ENCODE results near the gene RITA1.

Gene RITA1

DNA sequence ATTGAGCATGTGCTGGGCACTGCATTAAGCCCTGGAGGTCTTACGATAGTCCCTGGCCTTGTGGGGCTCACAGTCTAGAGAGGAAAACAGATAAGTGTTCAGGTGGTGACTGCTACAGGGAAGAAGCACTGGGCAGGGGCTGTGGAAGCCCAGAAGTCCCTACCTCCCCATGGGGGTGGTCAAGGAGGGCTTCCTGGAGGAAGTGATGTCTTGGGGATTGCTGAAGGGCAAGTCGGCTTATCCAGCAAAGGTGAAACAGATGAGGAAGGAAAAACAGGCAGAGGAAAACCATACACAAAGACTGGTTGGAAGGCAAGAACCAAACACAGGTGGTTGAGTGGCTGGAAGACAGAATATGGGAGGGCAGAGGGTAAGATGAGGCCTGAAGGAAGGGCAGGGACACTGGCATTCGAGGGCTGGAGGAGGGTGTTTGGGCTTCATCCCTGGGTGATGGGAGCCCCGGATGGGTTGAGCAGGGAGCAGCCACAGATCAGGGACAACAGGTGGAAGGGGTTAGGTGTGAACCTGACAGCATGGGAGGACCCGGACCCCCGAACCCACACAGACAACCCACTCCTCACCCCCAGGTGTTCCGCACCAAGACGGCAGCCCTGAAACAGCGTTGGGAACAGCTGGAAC, 33.2 kb upstream of the RITA1 start:
- Histone ChIP-seq H3K4me3 (peak overlapping the region in 5 of 7 experiments; percentile 25 to 46 (median 35)), H3K27ac (no peak overlapping the region)

DNA sequence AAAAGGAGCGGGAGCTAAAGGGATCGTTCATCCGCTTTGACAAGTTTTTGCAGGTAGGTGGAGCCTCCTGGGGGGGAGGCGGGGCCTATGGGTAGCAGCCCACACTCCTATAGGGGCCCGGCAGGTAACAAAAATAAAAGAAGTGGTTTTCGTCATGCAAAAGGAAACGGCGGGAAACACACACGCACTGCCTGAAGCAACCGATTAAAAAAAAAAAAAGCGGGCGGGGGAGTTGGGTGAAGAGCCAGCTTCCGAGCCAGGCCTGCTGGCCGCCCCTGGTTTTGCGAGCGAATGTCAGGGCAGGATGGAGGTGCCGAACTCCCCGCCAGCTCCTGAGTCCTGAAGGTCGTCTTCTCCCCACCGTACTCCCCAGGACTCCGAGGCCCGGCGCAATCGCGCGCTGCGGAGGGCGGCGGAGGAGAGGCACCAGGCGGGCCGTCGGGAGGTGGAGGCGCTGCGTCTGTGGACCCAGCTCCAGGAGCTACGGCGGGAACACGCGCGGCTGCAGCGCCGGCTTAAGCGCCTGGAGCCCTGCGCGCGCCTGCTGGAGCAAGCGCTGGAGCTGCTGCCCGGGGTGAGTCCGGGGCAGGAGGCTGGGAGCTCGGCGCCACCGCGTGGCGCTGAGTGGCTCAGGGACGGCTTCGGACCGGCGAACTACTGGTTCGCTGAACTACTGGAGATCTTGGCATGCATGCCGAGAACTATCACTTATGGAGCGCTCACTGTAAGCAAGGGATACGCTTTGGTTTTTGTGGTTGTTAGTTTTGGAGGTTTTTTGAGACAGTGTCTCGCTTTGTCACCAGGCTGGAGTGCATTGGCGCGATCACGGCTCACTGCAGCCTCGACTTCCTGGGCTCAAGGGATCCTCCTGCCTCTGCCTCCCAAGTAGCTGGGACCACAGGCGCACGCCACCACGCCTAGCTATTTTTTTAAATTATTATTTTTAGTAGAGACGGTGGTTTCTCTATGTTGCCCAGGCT, 32.4 kb upstream of the RITA1 start:
- peak overlapping the region; percentile 25 to 46 (median 29) for H3K4me3 ChIP-seq
- peak overlapping the region in 8 of 21 experiments; percentile 3 to 51 (median 30) for H3K27ac ChIP-seq

GRCh38 chr12:113154351-113154973, 31.1 kb upstream of the RITA1 start:
- Histone ChIP-seq H3K27ac (peak overlapping the region in 1 of 21 experiments; percentile 6), H3K4me3 (peak overlapping the region in 3 of 7 experiments; percentile 10 to 21 (median 21))

DNA sequence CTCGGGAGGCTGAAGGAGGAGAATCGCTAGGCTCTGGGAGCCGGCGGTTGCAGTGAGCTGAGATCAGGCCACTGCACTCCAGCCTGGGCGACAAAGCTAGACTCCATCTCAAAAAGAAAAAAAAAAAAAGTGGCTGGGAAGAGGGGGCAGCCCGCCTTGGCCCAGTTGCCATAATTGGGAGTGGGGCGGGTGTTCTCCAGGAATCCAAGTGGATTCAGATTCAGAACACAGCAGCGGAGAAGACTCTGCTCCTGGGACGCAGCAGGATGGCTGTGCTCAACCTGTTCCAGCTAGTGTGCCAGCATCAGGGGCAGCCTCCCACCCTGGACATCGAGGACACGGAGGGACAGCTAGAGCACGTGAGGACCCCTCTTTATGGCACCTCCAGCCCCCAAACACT, 30.5 kb upstream of the RITA1 start:
- Histone ChIP-seq H3K4me3 (no peak overlapping the region), H3K27ac (no peak overlapping the region)

- Histone ChIP-seq H3K27ac (no peak overlapping the region), H3K4me3 (no peak overlapping the region)
Observed at GRCh38 chr12:113155646-113156045, 29.9 kb upstream of the RITA1 start.

DNA sequence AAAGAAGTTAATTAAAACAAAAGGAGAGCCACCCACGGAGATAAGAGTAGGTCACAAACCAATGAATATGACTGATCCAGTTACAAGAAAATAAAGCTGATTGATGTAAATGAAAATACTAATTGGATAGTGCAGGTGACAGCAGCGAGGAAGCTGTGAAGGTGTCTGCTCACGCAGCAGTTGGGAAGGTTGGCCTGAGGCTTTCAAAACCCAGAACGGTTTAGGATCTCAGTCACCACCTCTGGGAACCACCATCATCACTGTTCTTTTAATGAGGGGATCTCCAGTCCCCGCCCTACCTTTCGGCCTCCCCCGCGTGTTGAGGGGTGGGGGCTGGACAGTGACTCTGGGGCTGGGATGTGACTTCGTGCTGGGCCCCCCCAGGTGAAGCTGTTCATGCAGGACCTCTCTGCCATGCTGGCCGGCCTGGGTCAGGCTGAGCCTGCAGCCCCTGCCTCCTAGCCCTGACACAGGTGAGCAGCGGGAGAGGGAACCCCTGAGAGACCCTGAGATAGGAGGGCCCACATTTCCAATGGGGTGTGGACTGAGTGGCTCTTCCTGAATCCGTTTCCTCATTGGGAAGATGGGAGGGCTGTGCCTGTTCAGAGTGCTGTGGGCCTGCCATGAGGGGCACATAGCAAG, 28.2 kb upstream of the RITA1 start:
- Histone ChIP-seq H3K27ac (no peak overlapping the region), H3K4me3 (no peak overlapping the region)

GRCh38 chr12:113158439-113159203, 26.9 kb upstream of the RITA1 start:
- no peak overlapping the region for H3K27ac ChIP-seq
- H3K4me3 ChIP-seq: no peak overlapping the region

DNA sequence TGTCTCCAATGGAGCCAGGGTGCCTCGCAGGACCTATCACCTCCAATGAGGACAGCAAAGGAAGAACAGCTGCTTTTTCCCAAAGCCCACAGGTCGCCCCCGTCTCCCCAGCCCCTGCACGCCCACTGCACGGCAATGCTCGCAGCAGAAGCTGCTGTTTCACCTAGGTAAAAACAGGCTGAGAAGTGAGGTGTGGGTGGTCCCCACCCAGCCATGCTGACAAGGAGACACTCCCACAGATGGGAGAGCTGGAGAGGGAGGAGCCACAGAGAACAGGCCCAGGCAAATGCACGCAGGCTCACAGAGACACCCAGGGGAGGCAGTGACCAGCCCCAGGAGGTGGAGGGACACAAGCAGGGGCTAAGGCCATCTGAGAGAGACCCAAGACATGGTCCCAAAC, 25.6 kb upstream of the RITA1 start:
- H3K27ac ChIP-seq: no peak overlapping the region
- H3K4me3 ChIP-seq: no peak overlapping the region

DNA sequence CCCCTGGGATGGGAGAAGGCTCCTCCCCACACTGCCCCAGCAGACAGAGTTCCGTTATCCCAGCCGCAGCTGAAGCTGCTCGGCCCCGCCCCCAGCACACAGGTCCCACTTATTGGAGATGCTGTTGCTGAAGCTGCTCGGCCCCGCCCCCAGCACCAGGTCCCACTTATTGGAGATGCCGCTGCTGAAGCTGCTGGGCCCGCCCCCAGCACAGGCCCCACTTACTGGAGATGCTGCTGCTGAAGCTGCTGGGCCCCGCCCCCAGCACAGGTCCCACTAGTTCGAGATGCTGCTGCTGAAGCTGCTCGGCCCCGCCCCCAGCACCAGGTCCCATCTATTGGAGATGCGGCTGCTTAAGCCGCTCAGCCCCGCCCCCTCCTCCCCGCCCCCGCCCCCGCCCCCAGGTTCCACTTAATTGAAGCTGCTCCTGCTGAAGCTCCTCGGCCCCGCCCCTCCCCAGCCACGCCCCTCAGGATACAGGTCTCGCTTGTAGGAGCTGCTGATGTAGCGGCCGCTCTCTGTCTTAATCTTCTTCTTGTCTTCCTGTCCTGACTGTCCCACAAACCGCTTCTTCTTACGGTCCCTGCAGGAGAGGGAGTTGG, 24.0 kb upstream of the RITA1 start:
- H3K27ac ChIP-seq: no peak overlapping the region
- H3K4me3 ChIP-seq: no peak overlapping the region

- Histone ChIP-seq H3K27ac (no peak overlapping the region), H3K4me3 (no peak overlapping the region)
Observed at GRCh38 chr12:113162102-113163029, 23.2 kb upstream of the RITA1 start.

GRCh38 chr12:113163030-113163360, 22.5 kb upstream of the RITA1 start:
- H3K4me3 ChIP-seq: no peak overlapping the region
- H3K27ac ChIP-seq: no peak overlapping the region

GRCh38 chr12:113164014-113164413, 21.5 kb upstream of the RITA1 start:
- Histone ChIP-seq H3K27ac (no peak overlapping the region), H3K4me3 (no peak overlapping the region)

- no peak overlapping the region for H3K27ac ChIP-seq
- H3K4me3 ChIP-seq: no peak overlapping the region
Observed at GRCh38 chr12:113165521-113166450, 19.7 kb upstream of the RITA1 start.

DNA sequence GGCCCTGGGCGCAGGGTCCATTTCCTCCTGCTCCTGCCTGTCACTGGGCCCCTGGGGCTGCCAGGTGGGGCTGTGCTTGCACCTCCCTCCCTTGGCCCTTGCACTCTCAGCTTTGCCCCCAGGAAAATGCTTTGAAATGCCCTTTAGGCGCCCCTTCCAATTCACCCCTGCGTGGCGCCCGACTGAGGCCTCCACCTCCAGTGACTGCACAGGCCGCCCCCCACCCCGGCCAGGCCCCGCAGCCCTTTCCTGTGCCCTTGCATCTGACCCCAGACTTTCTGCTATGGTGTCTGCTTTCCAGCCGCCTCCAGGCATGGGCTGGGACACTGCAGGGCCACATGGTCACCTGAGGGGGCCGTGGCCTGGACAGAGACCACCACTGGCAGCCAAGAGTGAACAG, 17.7 kb upstream of the RITA1 start:
- Histone ChIP-seq H3K27ac (no peak overlapping the region), H3K4me3 (no peak overlapping the region)

GRCh38 chr12:113169697-113170096, 15.8 kb upstream of the RITA1 start:
- Histone ChIP-seq H3K27ac (no peak overlapping the region), H3K4me3 (no peak overlapping the region)

- H3K27ac ChIP-seq: no peak overlapping the region
- H3K4me3 ChIP-seq: no peak overlapping the region
Observed at GRCh38 chr12:113170457-113170856, 15.1 kb upstream of the RITA1 start.

DNA sequence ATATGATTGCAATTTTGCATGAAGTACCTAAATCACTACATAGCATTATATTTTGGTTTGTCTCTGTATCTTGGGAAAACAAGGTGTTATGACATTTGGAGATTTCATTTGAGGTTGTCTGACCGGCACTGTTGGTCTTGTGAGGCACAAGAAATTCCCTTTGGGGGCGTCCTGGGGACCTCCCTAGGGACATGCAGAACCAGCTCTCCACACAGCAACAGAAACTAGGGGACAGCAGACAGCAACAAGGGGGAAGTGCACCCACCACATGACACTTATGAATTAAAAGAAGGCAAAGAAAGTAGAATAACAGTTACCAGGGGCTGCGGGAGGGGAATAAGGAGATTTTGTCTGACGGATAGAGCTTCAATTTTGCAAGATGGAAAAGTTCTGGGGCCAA, 14.6 kb upstream of the RITA1 start:
- Histone ChIP-seq H3K4me3 (no peak overlapping the region), H3K27ac (no peak overlapping the region)
